GM18526 (cell line): ENCODE data around the gene CDK5RAP1.
A peak's percentile ranks its signal among the peaks of the same experiment; 100 is the strongest.

ENCODE experiments used
- POLR2A ChIP-seq: IDR thresholded peaks from 3 replicates; pipeline ENCODE4 v1.6.1; 2011; ENCODE audit not compliant: insufficient read length; ENCODE audit errors: extremely low read depth

Gene CDK5RAP1, protein sequence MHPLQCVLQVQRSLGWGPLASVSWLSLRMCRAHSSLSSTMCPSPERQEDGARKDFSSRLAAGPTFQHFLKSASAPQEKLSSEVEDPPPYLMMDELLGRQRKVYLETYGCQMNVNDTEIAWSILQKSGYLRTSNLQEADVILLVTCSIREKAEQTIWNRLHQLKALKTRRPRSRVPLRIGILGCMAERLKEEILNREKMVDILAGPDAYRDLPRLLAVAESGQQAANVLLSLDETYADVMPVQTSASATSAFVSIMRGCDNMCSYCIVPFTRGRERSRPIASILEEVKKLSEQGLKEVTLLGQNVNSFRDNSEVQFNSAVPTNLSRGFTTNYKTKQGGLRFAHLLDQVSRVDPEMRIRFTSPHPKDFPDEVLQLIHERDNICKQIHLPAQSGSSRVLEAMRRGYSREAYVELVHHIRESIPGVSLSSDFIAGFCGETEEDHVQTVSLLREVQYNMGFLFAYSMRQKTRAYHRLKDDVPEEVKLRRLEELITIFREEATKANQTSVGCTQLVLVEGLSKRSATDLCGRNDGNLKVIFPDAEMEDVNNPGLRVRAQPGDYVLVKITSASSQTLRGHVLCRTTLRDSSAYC

DNA sequence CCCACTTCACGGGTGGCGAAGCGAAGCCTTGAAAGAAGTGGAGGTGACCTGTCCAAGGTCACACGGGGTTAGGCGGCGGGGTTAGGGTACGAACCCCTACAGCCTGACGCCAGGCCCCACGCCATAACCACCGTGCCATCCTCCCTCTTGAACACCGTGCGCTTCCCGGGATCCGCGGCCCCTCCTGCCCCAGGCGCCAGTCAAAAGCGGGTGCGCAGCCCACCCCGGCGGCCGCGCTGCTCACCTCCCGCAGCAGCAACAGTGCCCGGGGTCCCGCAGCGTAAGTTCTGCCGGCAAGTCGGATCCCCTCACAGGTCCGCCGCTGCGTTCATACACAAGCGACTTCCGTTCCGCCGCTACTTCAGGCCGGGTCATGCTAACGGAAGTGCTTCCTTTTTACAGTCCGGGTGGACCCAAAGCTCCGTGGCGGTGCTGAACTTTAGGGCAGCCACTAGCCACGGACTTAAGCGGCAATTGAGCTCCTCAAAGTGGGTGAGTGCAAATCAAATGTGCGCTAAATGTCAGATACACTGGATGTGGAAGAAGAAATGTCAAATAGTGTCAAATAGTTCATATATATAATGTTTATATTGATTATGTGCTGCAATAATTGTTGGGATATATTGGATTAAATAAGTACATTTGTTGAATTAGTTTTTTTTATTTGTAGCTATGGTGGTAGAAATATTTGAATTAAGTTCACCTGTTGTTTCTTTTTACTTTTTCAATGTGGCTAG, at the start of gene CDK5RAP1:
Gene CDK5RAP1 (minus strand): TSS at position 336 of the 737 bp plus-strand sequence. CDS start 4,455 bp downstream, outside the sequence.
- TF ChIP-seq POLR2A, result peak; percentile 87

DNA sequence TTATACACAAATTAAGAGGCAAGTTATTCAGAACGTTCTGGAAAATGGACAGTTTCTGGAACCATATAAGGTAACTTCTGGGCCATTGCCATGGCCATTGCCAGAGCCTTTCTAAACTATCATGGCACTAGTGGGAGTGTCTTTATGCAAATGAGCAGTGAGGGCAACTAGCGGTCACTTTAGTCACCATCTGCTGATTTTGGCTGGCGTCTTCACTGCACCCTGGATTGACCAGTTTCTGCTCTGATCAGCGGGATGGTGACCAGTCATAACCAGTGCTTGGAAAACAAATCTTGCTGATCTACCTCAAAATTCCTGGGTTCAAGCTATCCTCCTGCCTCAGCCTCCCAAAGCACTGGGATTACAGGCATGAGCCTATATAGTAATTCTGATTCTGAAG, 49.5 kb upstream of the CDK5RAP1 start:
- TF ChIP-seq POLR2A, result no peak

DNA sequence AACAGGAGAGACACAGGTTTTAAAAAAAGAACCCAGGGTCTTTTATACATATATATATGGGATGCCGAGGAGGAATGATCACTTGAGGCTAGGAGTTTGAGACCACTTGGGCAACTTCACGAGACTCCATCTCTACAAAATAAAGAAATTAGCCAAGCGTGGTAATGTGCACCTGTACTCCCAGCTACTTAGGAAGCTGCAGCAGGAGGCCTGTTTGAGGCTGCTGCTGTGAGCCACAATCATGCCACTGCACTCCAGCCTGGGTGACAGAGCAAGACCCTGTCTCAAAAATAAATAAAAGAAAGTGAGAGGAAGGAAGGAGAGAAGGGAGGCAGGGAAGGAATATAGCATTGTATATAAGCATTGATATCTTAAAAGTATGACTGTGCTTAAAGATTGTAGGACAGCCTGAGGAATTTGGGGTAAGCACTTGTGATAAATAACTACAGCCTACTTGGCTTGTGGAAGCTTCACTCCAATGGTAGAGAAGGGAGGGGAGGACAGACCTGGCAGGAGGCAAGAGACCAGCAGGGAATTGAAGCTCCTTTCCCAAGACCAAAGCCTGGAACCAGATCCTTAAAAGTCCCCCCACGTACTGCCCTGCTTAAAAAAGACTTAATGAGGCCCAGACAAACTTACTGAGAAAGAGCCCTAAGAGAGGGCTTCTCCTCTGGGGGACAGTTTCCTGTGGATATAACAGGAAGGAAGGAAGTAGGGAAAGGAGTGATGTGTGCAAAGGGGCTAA, 44.7 kb upstream of the CDK5RAP1 start:
- no peak for TF ChIP-seq POLR2A

DNA sequence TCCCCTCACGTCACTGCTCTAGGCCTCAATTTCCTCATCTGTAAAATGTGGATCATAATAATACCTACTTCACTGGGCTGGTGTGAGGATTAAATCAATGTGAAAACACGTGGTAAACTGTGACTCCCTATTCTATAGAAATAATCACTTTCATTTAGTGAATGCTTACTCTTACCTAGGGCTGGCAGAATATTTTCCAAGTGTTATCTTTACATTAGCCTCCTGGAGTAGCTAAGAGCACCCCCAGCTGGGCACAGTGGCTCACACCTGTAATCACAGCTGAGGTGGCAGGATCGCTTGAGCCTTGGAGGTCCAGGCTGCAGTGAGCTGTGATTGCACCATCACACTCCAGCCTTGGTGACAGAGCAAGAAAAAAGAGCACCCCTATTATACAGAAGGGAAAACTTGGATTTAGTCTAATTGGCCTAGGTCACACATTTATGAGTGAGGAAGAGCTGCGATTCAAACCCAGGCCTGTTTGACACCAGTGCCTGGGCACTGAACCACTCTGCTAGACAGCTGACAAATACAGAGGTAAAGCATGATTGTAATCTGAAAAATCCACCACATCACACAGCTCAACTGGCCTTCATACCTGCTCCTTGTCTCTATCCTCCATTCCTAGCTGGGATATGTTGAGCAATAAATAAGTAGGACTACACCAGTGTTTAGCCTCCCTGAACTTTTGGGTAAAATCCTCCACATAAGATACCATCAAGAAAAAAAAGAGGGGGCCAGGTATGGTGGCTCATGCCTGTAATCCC, 43.7 kb upstream of the CDK5RAP1 start:
- no peak for TF ChIP-seq POLR2A

DNA sequence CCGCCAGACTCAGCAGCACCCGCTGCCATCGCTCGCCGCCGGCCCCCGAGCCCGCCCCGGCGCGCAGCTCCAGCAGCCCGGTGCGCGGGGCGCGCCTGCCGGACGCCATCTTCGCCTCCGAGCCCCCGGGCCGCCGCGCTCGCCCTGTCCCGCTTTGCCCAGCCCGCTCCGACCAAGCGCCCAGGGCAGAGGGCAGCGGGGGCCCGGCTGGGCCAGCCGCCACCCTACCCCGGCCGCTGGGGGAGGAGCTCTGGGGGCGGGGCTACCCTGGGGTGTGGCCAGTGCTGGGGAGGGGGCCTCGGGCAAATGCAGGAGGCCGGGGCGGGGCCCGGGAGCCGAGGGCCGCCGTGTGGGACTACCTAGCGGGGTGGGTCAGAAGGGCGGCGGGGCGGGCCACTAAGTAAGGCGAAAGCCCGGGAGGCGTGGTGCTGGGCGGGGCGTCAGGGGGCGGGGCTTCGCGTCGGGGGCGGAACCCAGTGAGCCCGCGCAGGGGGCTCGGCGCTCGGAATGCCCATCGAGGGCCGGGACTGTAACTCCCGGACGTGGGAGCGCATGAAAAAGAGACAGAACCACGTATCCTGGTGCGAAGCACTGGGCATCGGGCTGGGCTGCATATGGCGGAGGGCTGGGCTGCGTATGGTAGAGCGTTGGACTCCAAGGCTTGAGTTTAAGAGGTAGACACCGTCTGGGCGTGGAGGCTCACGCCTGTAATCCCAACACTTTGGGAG, 42.4 kb upstream of the CDK5RAP1 start, which contains the start of gene SNTA1:
Gene SNTA1 (minus strand): TSS at position 252 of the 728 bp plus-strand sequence. CDS start 143 bp downstream, at position 109.
- no peak for TF ChIP-seq POLR2A

DNA sequence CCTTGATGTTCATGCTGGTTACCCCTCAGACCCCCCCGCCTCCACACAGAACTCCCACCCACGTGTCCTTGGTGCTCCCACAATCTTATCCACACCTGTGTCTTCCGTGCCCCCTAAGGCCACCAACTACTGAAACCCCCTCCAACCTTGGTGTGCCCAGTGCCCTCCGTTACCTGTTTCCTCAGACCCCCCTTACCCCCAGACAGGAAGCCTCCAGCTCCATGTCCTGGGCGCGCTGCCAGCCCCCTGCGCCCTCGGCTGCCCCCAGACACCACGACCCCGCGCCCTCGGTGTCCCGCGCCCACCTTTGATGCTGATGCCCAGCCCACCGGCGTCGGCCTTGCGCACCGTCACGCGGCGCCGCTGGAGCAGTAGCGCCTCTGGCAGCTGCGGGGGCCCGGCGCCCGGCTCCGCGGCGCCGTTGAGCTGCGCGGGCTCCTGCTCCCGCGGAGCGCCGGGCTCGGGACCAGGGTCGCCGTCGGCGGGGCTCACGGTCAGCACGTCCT, 41.7 kb upstream of the CDK5RAP1 start:
- no peak for TF ChIP-seq POLR2A

DNA sequence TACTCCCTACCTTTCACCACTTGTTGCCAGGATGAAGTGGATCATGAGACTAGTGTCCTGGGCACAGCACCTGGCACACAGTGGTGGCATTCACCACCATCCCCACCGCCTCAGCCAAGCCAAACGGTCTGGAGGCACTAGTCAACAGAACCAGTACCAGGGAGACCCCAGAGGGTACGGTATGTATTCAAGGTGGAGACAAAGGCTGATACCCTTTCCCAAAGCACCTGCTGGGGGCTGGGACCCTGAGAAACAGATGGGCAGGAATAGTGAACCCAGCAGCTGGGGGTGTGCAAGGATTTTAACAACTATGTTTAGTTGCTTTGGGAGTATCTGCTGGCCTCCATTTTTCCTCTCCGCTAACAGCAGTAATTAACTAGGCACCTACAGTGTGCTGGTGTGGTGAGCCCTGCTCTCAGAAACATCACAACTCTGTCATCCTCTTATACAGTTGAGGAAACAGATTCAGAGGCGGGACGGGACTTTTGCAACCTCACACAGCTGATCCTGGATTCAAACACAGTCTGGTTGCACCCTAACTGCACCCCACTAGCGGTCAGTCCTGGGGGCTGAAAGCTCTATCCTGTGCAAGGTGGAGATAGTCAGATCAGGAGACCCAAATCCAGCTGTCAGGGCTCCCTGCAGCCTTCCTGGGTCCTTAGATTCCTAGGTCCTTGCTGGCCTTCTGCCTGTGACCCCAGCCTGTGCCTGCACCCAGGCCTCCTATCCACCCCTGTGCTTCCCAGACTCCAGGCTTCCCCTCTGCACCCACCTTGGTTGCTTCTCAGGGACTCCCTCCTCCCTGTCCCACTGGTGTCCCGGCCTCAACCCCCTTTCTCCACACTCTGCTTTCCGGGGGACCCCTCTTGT, 41.1 kb upstream of the CDK5RAP1 start:
- no peak for TF ChIP-seq POLR2A

DNA sequence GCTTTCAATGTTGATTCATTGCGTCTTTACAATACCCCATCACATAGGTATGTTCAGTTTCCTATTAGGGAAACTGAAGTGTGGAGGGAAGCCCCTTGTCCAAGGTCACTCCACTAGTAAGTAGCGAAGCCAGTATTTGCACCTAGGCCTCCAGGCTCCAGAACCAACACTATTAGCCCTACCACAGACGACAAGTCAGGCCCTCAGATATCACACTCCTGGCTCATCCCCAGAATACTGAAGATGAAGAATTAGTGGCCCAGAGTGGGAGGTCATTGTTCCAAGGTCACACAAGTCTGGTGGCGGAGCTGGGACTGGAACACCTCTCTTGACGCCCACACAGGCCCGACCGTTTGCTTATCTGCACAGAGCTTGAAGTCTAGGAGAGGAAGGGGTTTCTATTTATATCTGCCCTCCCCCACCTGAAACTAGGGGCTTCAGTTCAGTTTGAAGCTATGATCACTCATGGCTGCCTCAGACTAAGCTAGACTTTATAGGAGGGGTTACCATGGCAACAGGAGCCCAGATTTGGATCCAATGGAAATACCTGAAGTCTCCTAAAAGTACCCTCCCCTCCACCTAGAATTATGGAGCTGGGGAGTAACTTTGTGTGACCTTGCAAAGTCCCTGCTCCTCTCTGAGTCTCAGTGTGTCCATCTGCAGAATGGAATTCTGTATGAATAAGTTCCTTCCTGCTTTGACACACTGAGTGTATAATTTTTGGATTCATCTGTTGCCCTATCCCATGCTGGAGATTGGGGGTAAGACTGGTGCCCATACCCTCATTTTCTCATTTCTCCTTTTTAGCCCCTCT, 40.0 kb upstream of the CDK5RAP1 start:
- TF ChIP-seq POLR2A, result no peak

DNA sequence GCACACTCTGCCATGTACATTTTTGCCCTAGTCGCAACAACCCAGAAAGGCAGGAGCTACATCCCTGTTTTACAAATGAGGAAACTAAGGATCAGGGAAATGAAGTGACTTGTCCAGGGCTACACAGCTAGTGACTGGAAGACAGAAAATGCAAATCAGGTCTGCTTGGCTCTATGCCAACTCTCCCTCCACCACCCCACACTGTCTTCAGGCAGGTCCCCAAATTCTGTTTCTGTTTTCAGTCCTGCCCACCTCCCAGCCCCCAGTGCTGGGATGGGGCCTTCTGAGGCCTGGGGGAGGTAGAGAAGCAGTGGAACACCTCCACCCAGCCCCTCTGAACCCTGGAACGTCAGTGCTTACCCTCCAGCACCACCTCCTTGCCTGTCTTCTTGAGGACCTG, 37.2 kb upstream of the CDK5RAP1 start:
- no peak for TF ChIP-seq POLR2A

DNA sequence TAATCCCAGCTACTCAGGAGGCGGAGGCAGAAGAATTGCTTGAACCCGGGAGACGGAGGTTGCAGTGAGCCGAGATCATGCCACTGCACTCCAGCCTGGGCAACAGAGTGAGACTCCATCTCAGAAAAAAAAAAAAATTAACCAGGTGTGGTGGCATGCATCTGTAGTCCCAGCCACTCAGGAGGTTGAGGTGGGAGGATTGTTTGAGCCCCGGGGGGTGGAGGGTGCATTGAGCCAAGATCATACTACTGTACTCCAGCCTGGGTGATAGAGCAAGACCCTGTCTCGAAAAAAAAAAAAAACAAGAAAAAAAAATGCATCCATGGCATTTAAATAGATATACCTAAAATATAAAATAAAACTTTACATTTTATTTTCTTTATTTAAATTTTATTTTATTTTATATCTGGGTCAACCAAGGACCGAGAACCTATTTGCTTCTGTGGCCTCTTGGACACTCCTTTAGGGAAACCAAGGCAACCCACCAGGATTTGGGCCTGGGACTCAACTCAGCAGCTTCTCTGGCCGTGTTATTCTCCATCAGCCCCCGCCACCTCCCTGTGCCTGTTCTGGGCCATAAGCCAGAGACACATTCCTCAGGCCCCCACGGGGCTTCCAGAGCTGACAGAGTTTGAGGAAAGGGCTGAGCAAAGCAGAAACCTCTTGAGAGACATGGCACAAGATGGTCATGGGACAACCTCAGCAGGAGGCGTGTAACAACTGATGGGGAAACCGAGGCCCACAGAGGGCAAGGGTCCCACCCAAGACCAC, 36.0 kb upstream of the CDK5RAP1 start:
- no peak for TF ChIP-seq POLR2A

DNA sequence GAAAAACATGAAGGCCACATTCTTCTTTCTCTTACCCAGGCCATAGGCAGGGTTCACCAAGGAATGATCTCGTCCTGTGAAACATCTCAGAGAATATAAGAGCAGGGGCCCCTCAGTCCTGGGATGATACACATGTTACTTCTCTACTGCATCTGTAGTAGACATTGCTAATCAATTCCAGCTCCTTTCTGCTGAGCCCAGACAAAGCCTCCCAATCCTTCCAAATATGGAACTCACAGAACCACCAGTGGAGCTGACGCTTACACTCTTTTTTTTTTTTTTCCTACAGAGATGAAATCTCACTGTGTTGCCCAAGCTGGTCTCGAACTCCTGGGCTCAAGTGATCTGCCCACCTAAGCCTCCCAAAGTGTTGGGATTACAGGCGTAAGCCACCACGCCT, 33.1 kb upstream of the CDK5RAP1 start:
- TF ChIP-seq POLR2A, result no peak
